Stimulated activated naive CD8-positive, alpha-beta T cell treated with anti-CD3 and anti-CD28 coated beads, Interleukin-15, Interleukin-2, amounts not matched to agents 100 ng/mL and 50 ng/mL, for 24 hours (primary cell): Measurements from ENCODE around the gene YPEL5.

Experiments
- H3K27ac Mint-ChIP-seq: one replicate; pipeline ENCODE4 v1.8.0; 2021; ENCODE audit warnings: mild to moderate bottlenecking, mixed read lengths
- H3K27me3 Mint-ChIP-seq: one replicate; pipeline ENCODE4 v1.8.0; 2021; ENCODE audit warnings: mixed read lengths
- H3K36me3 Mint-ChIP-seq: one replicate; pipeline ENCODE4 v1.8.0; 2021; ENCODE audit warnings: low read depth, mixed read lengths
- H3K4me1 Mint-ChIP-seq: one replicate; pipeline ENCODE4 v1.8.0; 2021; ENCODE audit warnings: low read depth, mixed read lengths
- H3K4me3 Mint-ChIP-seq: one replicate; pipeline ENCODE4 v1.8.0; 2021; ENCODE audit warnings: mild to moderate bottlenecking, mixed read lengths
- H3K9me3 Mint-ChIP-seq: one replicate; pipeline ENCODE4 v1.8.0; 2021; ENCODE audit warnings: mixed read lengths

YPEL5 gene

GRCh38 chr2:30194421-30194820 is 47.6 kb downstream of the YPEL5 start:
- Mint-ChIP-seq H3K9me3 (no peaks in the 10 kb centered on the region), H3K27ac (no peak overlapping the region), H3K27me3 (no peaks in the 10 kb centered on the region), H3K4me3 (no peak overlapping the region), H3K36me3 (no peaks in the 10 kb centered on the region), H3K4me1 (peaks cover 7% of the 10 kb centered on the region)

- no peak overlapping the region for H3K27ac Mint-ChIP-seq
- H3K36me3 Mint-ChIP-seq, result no peaks in the 10 kb centered on the region
- H3K27me3 Mint-ChIP-seq, result no peaks in the 10 kb centered on the region
- peaks cover 7% of the 10 kb centered on the region for H3K4me1 Mint-ChIP-seq
- H3K4me3 Mint-ChIP-seq, result no peak overlapping the region
- H3K9me3 Mint-ChIP-seq, result no peaks in the 10 kb centered on the region
These were observed 48.2 kb downstream of the YPEL5 start for GRCh38 chr2:30195016-30195415.

- Mint-ChIP-seq H3K27ac (no peak overlapping the region), H3K4me1 (peaks cover 7% of the 10 kb centered on the region), H3K36me3 (no peaks in the 10 kb centered on the region), H3K9me3 (no peaks in the 10 kb centered on the region), H3K27me3 (no peaks in the 10 kb centered on the region), H3K4me3 (no peak overlapping the region)
These were observed 50.9 kb downstream of the YPEL5 start for GRCh38 chr2:30197570-30198192.

- Mint-ChIP-seq H3K36me3 (no peaks in the 10 kb centered on the region), H3K27me3 (no peaks in the 10 kb centered on the region), H3K4me3 (no peak overlapping the region), H3K27ac (no peak overlapping the region), H3K9me3 (no peaks in the 10 kb centered on the region), H3K4me1 (peaks cover 7% of the 10 kb centered on the region)
These were observed 55.2 kb downstream of the YPEL5 start for GRCh38 chr2:30201990-30202389.

GRCh38 chr2:30203156-30203555 is 56.3 kb downstream of the YPEL5 start:
- Mint-ChIP-seq H3K4me3 (no peak overlapping the region), H3K27ac (no peak overlapping the region), H3K36me3 (no peaks in the 10 kb centered on the region), H3K9me3 (no peaks in the 10 kb centered on the region), H3K27me3 (no peaks in the 10 kb centered on the region), H3K4me1 (peaks cover 2% of the 10 kb centered on the region)

- Mint-ChIP-seq H3K27ac (no peak overlapping the region), H3K4me1 (peaks cover 14% of the 10 kb centered on the region), H3K9me3 (no peaks in the 10 kb centered on the region), H3K4me3 (no peak overlapping the region), H3K36me3 (no peaks in the 10 kb centered on the region), H3K27me3 (no peaks in the 10 kb centered on the region)
These were observed 57.5 kb downstream of the YPEL5 start for GRCh38 chr2:30204281-30204680.

GRCh38 chr2:30205456-30205855 is 58.6 kb downstream of the YPEL5 start:
- Mint-ChIP-seq H3K9me3 (no peaks in the 10 kb centered on the region), H3K27ac (no peak overlapping the region), H3K4me1 (peaks cover 25% of the 10 kb centered on the region), H3K36me3 (no peaks in the 10 kb centered on the region), H3K27me3 (no peaks in the 10 kb centered on the region), H3K4me3 (no peak overlapping the region)

- no peaks in the 10 kb centered on the region for H3K27me3 Mint-ChIP-seq
- no peak overlapping the region for H3K4me3 Mint-ChIP-seq
- H3K4me1 Mint-ChIP-seq, result peaks cover 26% of the 10 kb centered on the region
- no peak overlapping the region for H3K27ac Mint-ChIP-seq
- no peaks in the 10 kb centered on the region for H3K9me3 Mint-ChIP-seq
- H3K36me3 Mint-ChIP-seq, result no peaks in the 10 kb centered on the region
These were observed 59.9 kb downstream of the YPEL5 start for GRCh38 chr2:30206461-30207430.

GRCh38 chr2:30208453-30208852 is 61.6 kb downstream of the YPEL5 start:
- Mint-ChIP-seq H3K4me3 (no peak overlapping the region), H3K27me3 (no peaks in the 10 kb centered on the region), H3K9me3 (no peaks in the 10 kb centered on the region), H3K4me1 (peaks cover 26% of the 10 kb centered on the region), H3K36me3 (no peaks in the 10 kb centered on the region), H3K27ac (no peak overlapping the region)

GRCh38 chr2:30209227-30209626 is 62.4 kb downstream of the YPEL5 start:
- H3K9me3 Mint-ChIP-seq, result no peaks in the 10 kb centered on the region
- peak overlapping the region; percentile 53 for H3K27ac Mint-ChIP-seq
- H3K4me1 Mint-ChIP-seq, result peaks cover 26% of the 10 kb centered on the region
- no peaks in the 10 kb centered on the region for H3K27me3 Mint-ChIP-seq
- no peak overlapping the region for H3K4me3 Mint-ChIP-seq
- no peaks in the 10 kb centered on the region for H3K36me3 Mint-ChIP-seq
